Measurements from ENCODE around the gene STK24.

- TF ChIP-seq POLR2AphosphoS5 (IDR thresholded peaks at IDR 0.05) (no peak), CTCF (IDR thresholded peaks at IDR 0.05) (no peak), POLR2A (IDR thresholded peaks at IDR 0.05) (no peak)
Measured at GRCh38 chr13:98399756-98400155, 177.2 kb downstream of the STK24 start.

All from breast epithelium (tissue), 3 donors.